Neural cell (in vitro differentiated cells): ENCODE data around the gene NR1I3.

Experiments
- EP300 ChIP-seq: fragments of 450-650 bp; conservative IDR thresholded peaks from 2 replicates; pipeline ENCODE4 v1.6.1; 2014; ENCODE audit warnings: antibody characterized with exemption, mild to moderate bottlenecking, moderate library complexity; ENCODE audit not compliant: poor library complexity, severe bottlenecking
- REST ChIP-seq: IDR thresholded peaks from 2 replicates; pipeline ENCODE4 v1.6.1; 2012; ENCODE audit warnings: borderline replicate concordance

GRCh38 chr1:161230762-161231161, 7.2 kb downstream of the NR1I3 start:
- TF ChIP-seq EP300 (no peak), REST (no peak)
